ENCODE measurements around the gene HAPSTR1. TPM values are rescaled to one million over a fixed set of nuclear protein-coding genes. Genes with fewer than 3 reads are reported as not detected.

HAPSTR1 gene
- total RNA-seq, 1 experiment from 2014 or later: 24.4 TPM

DNA sequence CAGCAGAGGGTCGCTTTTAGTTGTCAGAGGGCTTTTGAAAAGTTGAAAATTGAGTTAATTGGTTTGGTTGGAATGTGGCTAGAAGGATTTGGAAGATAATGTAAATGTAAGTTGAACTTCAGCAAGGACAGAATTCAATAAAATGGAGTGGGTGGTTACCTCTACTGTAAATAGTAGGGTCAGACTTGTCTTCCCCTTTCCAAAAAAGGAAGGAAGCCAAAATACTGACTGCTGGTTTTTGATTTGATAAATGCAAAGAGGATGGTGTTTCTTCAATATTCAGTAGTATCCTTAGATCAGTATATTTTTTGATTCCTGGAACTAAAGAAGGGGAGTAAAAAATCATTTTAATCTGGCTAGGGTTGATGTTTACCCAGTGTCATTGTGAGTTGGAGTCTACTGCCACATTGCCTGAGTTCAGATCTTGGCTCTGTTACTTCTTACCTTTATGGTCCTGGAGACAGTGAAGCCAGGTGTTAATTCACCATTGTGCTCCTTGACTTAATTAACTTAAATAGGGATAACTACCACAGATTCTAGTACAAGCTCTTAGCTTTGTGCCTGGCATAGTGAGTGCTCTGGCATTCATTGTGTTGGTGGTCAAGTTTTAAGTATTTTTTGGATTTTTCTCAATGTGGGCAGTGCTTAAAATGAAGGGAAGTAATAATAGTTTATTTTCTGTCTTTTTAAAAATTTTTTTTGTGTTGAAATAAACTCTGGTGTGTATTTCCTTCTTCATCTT is 4.4 kb downstream of the HAPSTR1 start:
- Histone ChIP-seq H3K9me3 (ENCODE audit: low read length) (no peaks in the 10 kb centered on the region), H3K4me3 (ENCODE audit: low read length) (peak overlapping the region; percentile 92), H2AFZ (ENCODE audit: low read length) (no peak overlapping the region), H3K27me3 (ENCODE audit: low read length) (no peaks in the 10 kb centered on the region), H4K20me1 (ENCODE audit: low read length) (peaks cover 75% of the 10 kb centered on the region), H3K9ac (ENCODE audit: low read length) (no peak overlapping the region), H3K79me2 (ENCODE audit: low read length) (peaks cover 93% of the 10 kb centered on the region), H3K4me2 (ENCODE audit: low read length) (peak overlapping the region; percentile 97), H3K9me2 (replicated peaks; ENCODE audit: low read length) (no peaks in the 10 kb centered on the region), H3K36me3 (ENCODE audit: low read depth, low read length) (peaks cover 54% of the 10 kb centered on the region), H3F3A (ENCODE audit: low read length, unreplicated experiment) (peaks cover 7% of the 10 kb centered on the region), H3K4me1 (ENCODE audit: insufficient read depth, low read length) (peaks cover 49% of the 10 kb centered on the region), H3K27ac (ENCODE audit: low read length) (no peak overlapping the region)
- ChIA-PET CTCF (no interaction called here), POLR2A (ENCODE audit: unreplicated experiment) (no interaction called here)
- ATAC-seq (no peak), DNase-seq (no peak)
- BruUV-seq (replicated peaks): no TSS peak
- intact Hi-C loops (cut with micrococcal nuclease): no loop called here
- TF ChIP-seq, protein P1, sequence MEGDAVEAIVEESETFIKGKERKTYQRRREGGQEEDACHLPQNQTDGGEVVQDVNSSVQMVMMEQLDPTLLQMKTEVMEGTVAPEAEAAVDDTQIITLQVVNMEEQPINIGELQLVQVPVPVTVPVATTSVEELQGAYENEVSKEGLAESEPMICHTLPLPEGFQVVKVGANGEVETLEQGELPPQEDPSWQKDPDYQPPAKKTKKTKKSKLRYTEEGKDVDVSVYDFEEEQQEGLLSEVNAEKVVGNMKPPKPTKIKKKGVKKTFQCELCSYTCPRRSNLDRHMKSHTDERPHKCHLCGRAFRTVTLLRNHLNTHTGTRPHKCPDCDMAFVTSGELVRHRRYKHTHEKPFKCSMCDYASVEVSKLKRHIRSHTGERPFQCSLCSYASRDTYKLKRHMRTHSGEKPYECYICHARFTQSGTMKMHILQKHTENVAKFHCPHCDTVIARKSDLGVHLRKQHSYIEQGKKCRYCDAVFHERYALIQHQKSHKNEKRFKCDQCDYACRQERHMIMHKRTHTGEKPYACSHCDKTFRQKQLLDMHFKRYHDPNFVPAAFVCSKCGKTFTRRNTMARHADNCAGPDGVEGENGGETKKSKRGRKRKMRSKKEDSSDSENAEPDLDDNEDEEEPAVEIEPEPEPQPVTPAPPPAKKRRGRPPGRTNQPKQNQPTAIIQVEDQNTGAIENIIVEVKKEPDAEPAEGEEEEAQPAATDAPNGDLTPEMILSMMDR (conservative IDR thresholded peaks at IDR 0.05; ENCODE audit: low read depth, low read length): no peak
- TF ChIP-seq EZH2 (IDR thresholded peaks at IDR 0.05; ENCODE audit: low read length, unreplicated experiment): no peak
- TF ChIP-seq EZH2phosphoT487 (IDR thresholded peaks at IDR 0.05; ENCODE audit: borderline replicate concordance, low read length): no peak

DNA sequence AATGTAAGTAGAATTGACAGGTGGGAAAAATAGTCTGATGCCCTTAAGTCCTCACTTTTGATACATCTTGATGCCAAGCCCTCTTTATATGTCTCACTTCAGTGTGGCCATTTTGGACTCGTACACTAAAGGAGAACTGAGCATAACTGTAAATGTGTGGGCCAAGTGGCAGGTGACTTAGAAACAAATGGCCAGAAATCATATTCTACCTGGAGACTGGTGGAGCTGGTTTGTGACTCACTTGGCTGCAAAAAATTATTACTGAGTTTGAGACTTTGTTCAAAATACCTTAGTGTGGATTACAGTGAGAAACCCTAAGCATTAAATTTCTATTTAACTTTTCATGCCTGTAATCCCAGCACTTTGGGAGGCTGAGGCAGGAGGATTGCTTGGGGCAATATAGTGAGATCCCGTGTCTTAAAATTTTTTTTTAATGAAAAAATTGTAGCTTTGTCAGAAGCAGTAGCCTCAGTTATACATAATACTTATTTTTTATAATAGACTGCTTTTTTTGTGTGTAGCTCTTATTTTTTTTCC is 5.0 kb downstream of the HAPSTR1 start:
- peaks cover 49% of the 10 kb centered on the region for H3K4me1 ChIP-seq (ENCODE audit: insufficient read depth, low read length)

More for the DNA sequence above, 5.0 kb downstream of the HAPSTR1 start:
- H3F3A ChIP-seq (ENCODE audit: low read length, unreplicated experiment): peaks cover 7% of the 10 kb centered on the region
- H3K9me2 ChIP-seq (replicated peaks; ENCODE audit: low read length): no peaks in the 10 kb centered on the region
- no peak for TF ChIP-seq EZH2 (IDR thresholded peaks at IDR 0.05; ENCODE audit: low read length, unreplicated experiment)
- TF ChIP-seq EZH2phosphoT487 (IDR thresholded peaks at IDR 0.05; ENCODE audit: borderline replicate concordance, low read length): no peak
- TF ChIP-seq, protein P1 (conservative IDR thresholded peaks at IDR 0.05; ENCODE audit: low read depth, low read length): no peak
- H3K36me3 ChIP-seq (ENCODE audit: low read depth, low read length): peaks cover 60% of the 10 kb centered on the region
- H4K20me1 ChIP-seq (ENCODE audit: low read length): peaks cover 81% of the 10 kb centered on the region
- POLR2A ChIA-PET (ENCODE audit: unreplicated experiment): no interaction called here
- no peak overlapping the region for H3K27ac ChIP-seq (ENCODE audit: low read length)
- H2AFZ ChIP-seq (ENCODE audit: low read length): no peak overlapping the region
- peak overlapping the region; percentile 92 for H3K4me3 ChIP-seq (ENCODE audit: low read length)
- no peaks in the 10 kb centered on the region for H3K9me3 ChIP-seq (ENCODE audit: low read length)
- peak; percentile 11; the same call in 1 of the 2 replicates for ATAC-seq
- peak; percentile 79 for DNase-seq
- H3K4me2 ChIP-seq (ENCODE audit: low read length): peak overlapping the region; percentile 97
- BruUV-seq (replicated peaks): no TSS peak
- no peaks in the 10 kb centered on the region for H3K27me3 ChIP-seq (ENCODE audit: low read length)
- CTCF ChIA-PET: no interaction called here
- H3K79me2 ChIP-seq (ENCODE audit: low read length): peaks cover 100% of the 10 kb centered on the region
- H3K9ac ChIP-seq (ENCODE audit: low read length): no peak overlapping the region
- intact Hi-C loops (cut with micrococcal nuclease): no loop called here

Measured in PC-3 (cell line).